Gastrocnemius medialis (tissue), 4 donors: ENCODE results near the gene HGFAC. TPM values are rescaled to one million over a fixed set of nuclear protein-coding genes. Genes with fewer than 3 reads are reported as not detected.

Experiments used
- ATAC-seq, 2 donors: fragments of 150-250 bp; one replicate each; pipeline ENCODE4 v1.9.1; 2016
- DNase-seq, 2 donors: peaks; one replicate each; pipeline ENCODE4 v3.0.0-alpha.2; 2019
- H3K27ac ChIP-seq, 4 donors: fragments of 200-600 bp; sonication (generic); 1 replicate in 1 of 4; 2 replicates in 3 of 4; pipeline ENCODE4 v1.5.1; 2016 to 2018; ENCODE audit warnings: mild to moderate bottlenecking in 2 of 4, moderate library complexity in 1 of 4
- H3K27me3 ChIP-seq, 3 donors: fragments of 200-600 bp; sonication (generic) in 2 of 3; 1 replicate in 1 of 3; 2 replicates in 2 of 3; pipeline versions ENCODE4 v1.5.1 to v1.6.0; 2016 to 2019; ENCODE audit warnings: mild to moderate bottlenecking in 1 of 3, moderate library complexity in 1 of 3
- H3K36me3 ChIP-seq, 2 donors: fragments of 200-600 bp; sonication (generic) in 1 of 2; one replicate each; pipeline ENCODE4 v1.5.1; 2017 to 2018
- H3K4me1 ChIP-seq, 2 donors: fragments of 200-600 bp; sonication (generic) in 1 of 2; one replicate each; pipeline ENCODE4 v1.5.1; 2016 to 2017; ENCODE audit warnings: mild to moderate bottlenecking in 2 of 2
- H3K4me3 ChIP-seq, 4 donors: fragments of 200-600 bp; sonication (generic) in 3 of 4; 1 replicate in 1 of 4; 2 replicates in 3 of 4; pipeline ENCODE4 v1.5.1; 2016 to 2019; ENCODE audit warnings: mild to moderate bottlenecking in 2 of 4
- H3K9me3 ChIP-seq, 3 donors: fragments of 200-600 bp; sonication (generic) in 2 of 3; 1 replicate in 1 of 3; 2 replicates in 2 of 3; pipeline ENCODE4 v1.5.1; 2016 to 2019
- CTCF ChIP-seq, 5 experiments: fragments of 450-650 bp in 3 of 5; fragments of 200-600 bp in 2 of 5; sonication (generic) in 2 of 5; IDR thresholded peaks in 4 of 5; conservative IDR thresholded peaks in 1 of 5; 1 replicate in 4 of 5; 2 replicates in 1 of 5; pipeline ENCODE4 v1.5.1; 2016 to 2019; ENCODE audit warnings: antibody characterized with exemption in 5 of 5, mild to moderate bottlenecking in 3 of 5, moderate library complexity in 3 of 5
- POLR2A ChIP-seq, 2 donors: fragments of 450-650 bp; IDR thresholded peaks; one replicate each; pipeline ENCODE4 v1.6.1; 2017; ENCODE audit warnings: antibody characterized with exemption in 2 of 2, mild to moderate bottlenecking in 2 of 2, moderate library complexity in 2 of 2
- in situ Hi-C, 4 donors: fragments of 200-750 bp; cut with MboI; loops; one replicate each; pipeline versions ENCODE4 v1.15.0 to v1.8.0; 2017; ENCODE audit warnings: low sequenced_read_pairs in 4 of 4
- intact Hi-C: fragments of 100-400 bp; cut with DNase I; formaldehyde crosslinking; loops from one replicate; pipeline ENCODE4 v1.15.1; 2023; ENCODE audit warnings: low total_unique reads
- total RNA-seq, 4 donors: library from RNA; depleted of rRNA; stranded (reverse); fragments of >200 nt; gene quantifications; one replicate each; pipeline versions ENCODE4 v1.1.0 to v1.2.3, GENCODE V29; 2016

HGFAC gene
- total RNA-seq, 4 donors from 2014 or later = 0.20 to 0.68 (median 0.59) TPM

GRCh38 chr4:3465698-3466671, 24.2 kb downstream of the HGFAC start:
- in situ Hi-C loops (loop anchor here in 1 of 4 donors (25.0 kb wide), 1 partner anchor 254 kb away; no protein-coding TSS in a partner anchor), intact Hi-C loops (no loop called here)
- Histone ChIP-seq H3K4me3 (peak overlapping the region in 1 of 4 donors; percentile 32), H3K9me3 (no peaks in the 10 kb centered on the region), H3K27me3 (no peaks in the 10 kb centered on the region), H3K27ac (peak overlapping the region; percentile 94 to 98 (median 94)), H3K4me1 (peaks cover 37 to 72% of the 10 kb centered on the region in 2 donors), H3K36me3 (no peaks in the 10 kb centered on the region)
- peak; percentile 46 to 66 (median 50) for TF ChIP-seq CTCF (IDR thresholded peaks at IDR 0.05 in 4 of 5, conservative IDR thresholded peaks at IDR 0.05 in 1 of 5)
- TF ChIP-seq POLR2A (IDR thresholded peaks at IDR 0.05) = peak in 1 of 2 donors; percentile 15
- peak; percentile 20 to 27 for ATAC-seq
- peak in 1 of 2 donors; percentile 81 for DNase-seq

- H3K27me3 ChIP-seq = no peaks in the 10 kb centered on the region
- in situ Hi-C loops (loop anchor here in 1 of 4 donors (25.0 kb wide), 1 partner anchor 255 kb away; no protein-coding TSS in a partner anchor), intact Hi-C loops (no loop called here)
- no peaks in the 10 kb centered on the region for H3K36me3 ChIP-seq
- peak overlapping the region in 1 of 4 donors; percentile 32 for H3K4me3 ChIP-seq
- TF ChIP-seq CTCF (IDR thresholded peaks at IDR 0.05 in 4 of 5, conservative IDR thresholded peaks at IDR 0.05 in 1 of 5) (peak in 1 of 5 experiments; percentile 15), POLR2A (IDR thresholded peaks at IDR 0.05) (no peak)
- ATAC-seq = peak; percentile 47 to 66
- DNase-seq = peak; percentile 58 to 77
- H3K4me1 ChIP-seq = peaks cover 27 to 62% of the 10 kb centered on the region in 2 donors
- H3K9me3 ChIP-seq = no peaks in the 10 kb centered on the region
- H3K27ac ChIP-seq = peak overlapping the region; percentile 94 to 98 (median 94)
Measured at GRCh38 chr4:3466691-3467600, 25.2 kb downstream of the HGFAC start.

GRCh38 chr4:3467601-3468031, 25.8 kb downstream of the HGFAC start:
- DNase-seq (peak in 1 of 2 donors; percentile 43), ATAC-seq (no peak)
- no peak overlapping the region for H3K4me3 ChIP-seq
- no peaks in the 10 kb centered on the region for H3K9me3 ChIP-seq
- H3K27me3 ChIP-seq = no peaks in the 10 kb centered on the region
- intact Hi-C loops (no loop called here), in situ Hi-C loops (loop anchor here in 1 of 4 donors (25.0 kb wide), 1 partner anchor 255 kb away; no protein-coding TSS in a partner anchor)
- no peaks in the 10 kb centered on the region for H3K36me3 ChIP-seq
- H3K4me1 ChIP-seq = peaks cover 21 to 59% of the 10 kb centered on the region in 2 donors
- TF ChIP-seq POLR2A (IDR thresholded peaks at IDR 0.05) = no peak
- no peak for TF ChIP-seq CTCF (IDR thresholded peaks at IDR 0.05 in 4 of 5, conservative IDR thresholded peaks at IDR 0.05 in 1 of 5)
- peak overlapping the region; percentile 94 to 98 (median 94) for H3K27ac ChIP-seq

GRCh38 chr4:3468154-3468553, 26.4 kb downstream of the HGFAC start:
- Histone ChIP-seq H3K4me3 (no peak overlapping the region), H3K27me3 (no peaks in the 10 kb centered on the region), H3K4me1 (peaks cover 17 to 62% of the 10 kb centered on the region in 2 donors), H3K27ac (peak overlapping the region in 2 of 4 donors; percentile 94 to 98), H3K36me3 (no peaks in the 10 kb centered on the region), H3K9me3 (no peaks in the 10 kb centered on the region)
- peak in 1 of 2 donors; percentile 14 for DNase-seq
- ATAC-seq = no peak
- no peak for TF ChIP-seq POLR2A (IDR thresholded peaks at IDR 0.05)
- no peak for TF ChIP-seq CTCF (IDR thresholded peaks at IDR 0.05 in 4 of 5, conservative IDR thresholded peaks at IDR 0.05 in 1 of 5)
- intact Hi-C loops (no loop called here), in situ Hi-C loops (loop anchor here in 1 of 4 donors (25.0 kb wide), 1 partner anchor 256 kb away; no protein-coding TSS in a partner anchor)
